HCT116 (cell line): ENCODE results near the gene FSTL4.

Experiments
- CEBPB ChIP-seq: IDR thresholded peaks from 2 replicates; pipeline ENCODE4 v1.6.1; 2012; ENCODE audit warnings: low read depth
- EGR1 ChIP-seq: IDR thresholded peaks from 2 replicates; pipeline ENCODE4 v1.6.1; 2012; ENCODE audit warnings: low read depth
- POLR2A ChIP-seq: IDR thresholded peaks from 2 replicates; pipeline ENCODE4 v1.7.0; 2011; ENCODE audit warnings: borderline replicate concordance; ENCODE audit not compliant: insufficient read depth, insufficient read length; ENCODE audit errors: extremely low read depth
- REST ChIP-seq: IDR thresholded peaks from 2 replicates; pipeline ENCODE4 v1.6.1; 2012; ENCODE audit warnings: low read depth
- SP1 ChIP-seq: IDR thresholded peaks from 2 replicates; pipeline ENCODE4 v1.6.1; 2012; ENCODE audit warnings: low read depth
- YY1 ChIP-seq: IDR thresholded peaks from 2 replicates; pipeline ENCODE4 v1.6.1; 2011; ENCODE audit warnings: low read length, low read depth, moderate library complexity, mild to moderate bottlenecking; ENCODE audit not compliant: insufficient replicate concordance; ENCODE audit errors: extremely low read depth
- ZNF274 ChIP-seq: fragments of 200-500 bp; sonication (Bioruptor generic); IDR thresholded peaks from 2 replicates; pipeline ENCODE4 v1.6.1; 2014; ENCODE audit warnings: mild to moderate bottlenecking, low read depth, low read length, inconsistent platforms
- TF ChIP-seq, protein P1 (sequence below): IDR thresholded peaks from 2 replicates; pipeline ENCODE4 v1.6.1; 2012
- TF ChIP-seq, protein P2 (sequence below), 3 experiments: fragments of 200-600 bp in 1 of 3; sonication (generic) in 1 of 3; IDR thresholded peaks in 2 of 3; conservative IDR thresholded peaks in 1 of 3; 2 replicates each; pipeline ENCODE4 v1.5.1; 2012 to 2017; ENCODE audit warnings: low read depth in 2 of 3, low read length in 2 of 3, antibody characterized with exemption in 1 of 3, borderline replicate concordance in 1 of 3, control low read depth in 1 of 3, mild to moderate bottlenecking in 1 of 3, mixed read lengths in 1 of 3, mixed run types in 1 of 3, moderate library complexity in 1 of 3; ENCODE audit not compliant: insufficient read depth in 1 of 3

DNA sequence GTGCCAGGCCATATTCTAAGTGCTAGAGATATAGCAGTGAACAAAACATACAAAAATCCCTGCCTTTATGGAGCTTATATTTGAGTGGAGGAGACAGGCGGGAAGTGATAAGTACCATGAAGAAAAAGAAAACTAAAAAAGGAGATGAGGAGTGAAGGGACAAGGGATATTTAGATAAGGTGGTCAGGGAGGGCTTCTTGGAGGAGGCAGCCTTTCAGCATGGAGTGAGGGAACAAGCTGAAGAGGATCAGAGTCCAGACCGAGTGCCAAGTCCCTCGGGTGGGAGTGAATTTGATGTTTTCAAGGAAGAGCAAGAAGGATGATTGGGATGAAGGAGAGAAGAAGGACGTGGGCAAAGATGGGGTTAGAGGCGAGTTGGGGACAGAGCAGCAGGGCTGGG is 190.5 kb downstream of the FSTL4 start:
- TF ChIP-seq, protein P1, sequence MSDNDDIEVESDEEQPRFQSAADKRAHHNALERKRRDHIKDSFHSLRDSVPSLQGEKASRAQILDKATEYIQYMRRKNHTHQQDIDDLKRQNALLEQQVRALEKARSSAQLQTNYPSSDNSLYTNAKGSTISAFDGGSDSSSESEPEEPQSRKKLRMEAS: no peak
- no peak for TF ChIP-seq EGR1
- TF ChIP-seq, protein P2, sequence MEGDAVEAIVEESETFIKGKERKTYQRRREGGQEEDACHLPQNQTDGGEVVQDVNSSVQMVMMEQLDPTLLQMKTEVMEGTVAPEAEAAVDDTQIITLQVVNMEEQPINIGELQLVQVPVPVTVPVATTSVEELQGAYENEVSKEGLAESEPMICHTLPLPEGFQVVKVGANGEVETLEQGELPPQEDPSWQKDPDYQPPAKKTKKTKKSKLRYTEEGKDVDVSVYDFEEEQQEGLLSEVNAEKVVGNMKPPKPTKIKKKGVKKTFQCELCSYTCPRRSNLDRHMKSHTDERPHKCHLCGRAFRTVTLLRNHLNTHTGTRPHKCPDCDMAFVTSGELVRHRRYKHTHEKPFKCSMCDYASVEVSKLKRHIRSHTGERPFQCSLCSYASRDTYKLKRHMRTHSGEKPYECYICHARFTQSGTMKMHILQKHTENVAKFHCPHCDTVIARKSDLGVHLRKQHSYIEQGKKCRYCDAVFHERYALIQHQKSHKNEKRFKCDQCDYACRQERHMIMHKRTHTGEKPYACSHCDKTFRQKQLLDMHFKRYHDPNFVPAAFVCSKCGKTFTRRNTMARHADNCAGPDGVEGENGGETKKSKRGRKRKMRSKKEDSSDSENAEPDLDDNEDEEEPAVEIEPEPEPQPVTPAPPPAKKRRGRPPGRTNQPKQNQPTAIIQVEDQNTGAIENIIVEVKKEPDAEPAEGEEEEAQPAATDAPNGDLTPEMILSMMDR (IDR thresholded peaks at IDR 0.05 in 2 of 3, conservative IDR thresholded peaks at IDR 0.05 in 1 of 3; ENCODE audit: borderline replicate concordance in 1 of 3, insufficient read depth in 1 of 3, low read depth in 2 of 3, low read length in 2 of 3): no peak
- TF ChIP-seq CEBPB: no peak
- no peak for TF ChIP-seq POLR2A
- no peak for TF ChIP-seq YY1
- TF ChIP-seq REST: no peak
- no peak for TF ChIP-seq ZNF274
- no peak for TF ChIP-seq SP1
